Measurements from ENCODE around the gene PPIP5K1. TPM values are rescaled to one million over a fixed set of nuclear protein-coding genes. Genes with fewer than 3 reads are reported as not detected.

Gene PPIP5K1
- total RNA-seq, 1 experiment from 2014 or later = 33.5 TPM

GRCh38 chr15:43525131-43525530 is 64.9 kb downstream of the PPIP5K1 start:
- intact Hi-C loops (cut with micrococcal nuclease; ENCODE audit: unreplicated experiment) = no loop called here
- ChIA-PET CTCF (no interaction called here), POLR2A (ENCODE audit: low non-redundant PET) (no interaction called here)
- Histone ChIP-seq H3K27me3 (replicated peaks; ENCODE audit: insufficient read depth, low read depth, low read length, poor library complexity) (no peaks in the 10 kb centered on the region), H3K9me3 (ENCODE audit: low read depth, low read length, poor library complexity, severe bottlenecking) (no peaks in the 10 kb centered on the region), H3K36me3 (ENCODE audit: insufficient read depth, low read length, poor library complexity, severe bottlenecking) (peaks cover 67% of the 10 kb centered on the region), H3K27ac (ENCODE audit: low read depth, low read length, poor library complexity, severe bottlenecking) (no peak overlapping the region), H3K4me3 (ENCODE audit: low read depth, low read length, poor library complexity, severe bottlenecking) (no peak overlapping the region), H3K4me1 (ENCODE audit: insufficient read depth, low read length, poor library complexity, severe bottlenecking) (no peaks in the 10 kb centered on the region)
- no TSS peak for BruUV-seq (replicated peaks)
- TF ChIP-seq, protein P1, sequence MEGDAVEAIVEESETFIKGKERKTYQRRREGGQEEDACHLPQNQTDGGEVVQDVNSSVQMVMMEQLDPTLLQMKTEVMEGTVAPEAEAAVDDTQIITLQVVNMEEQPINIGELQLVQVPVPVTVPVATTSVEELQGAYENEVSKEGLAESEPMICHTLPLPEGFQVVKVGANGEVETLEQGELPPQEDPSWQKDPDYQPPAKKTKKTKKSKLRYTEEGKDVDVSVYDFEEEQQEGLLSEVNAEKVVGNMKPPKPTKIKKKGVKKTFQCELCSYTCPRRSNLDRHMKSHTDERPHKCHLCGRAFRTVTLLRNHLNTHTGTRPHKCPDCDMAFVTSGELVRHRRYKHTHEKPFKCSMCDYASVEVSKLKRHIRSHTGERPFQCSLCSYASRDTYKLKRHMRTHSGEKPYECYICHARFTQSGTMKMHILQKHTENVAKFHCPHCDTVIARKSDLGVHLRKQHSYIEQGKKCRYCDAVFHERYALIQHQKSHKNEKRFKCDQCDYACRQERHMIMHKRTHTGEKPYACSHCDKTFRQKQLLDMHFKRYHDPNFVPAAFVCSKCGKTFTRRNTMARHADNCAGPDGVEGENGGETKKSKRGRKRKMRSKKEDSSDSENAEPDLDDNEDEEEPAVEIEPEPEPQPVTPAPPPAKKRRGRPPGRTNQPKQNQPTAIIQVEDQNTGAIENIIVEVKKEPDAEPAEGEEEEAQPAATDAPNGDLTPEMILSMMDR (conservative IDR thresholded peaks at IDR 0.05; ENCODE audit: low read depth, low read length) = no peak
- no peak for DNase-seq (ENCODE audit: low spot score)

- H3K27ac ChIP-seq (ENCODE audit: low read depth, low read length, poor library complexity, severe bottlenecking) = no peak overlapping the region
- peaks cover 68% of the 10 kb centered on the region for H3K36me3 ChIP-seq (ENCODE audit: insufficient read depth, low read length, poor library complexity, severe bottlenecking)
- no peak for DNase-seq (ENCODE audit: low spot score)
- no peaks in the 10 kb centered on the region for H3K4me1 ChIP-seq (ENCODE audit: insufficient read depth, low read length, poor library complexity, severe bottlenecking)
- TF ChIP-seq, protein P1 (conservative IDR thresholded peaks at IDR 0.05; ENCODE audit: low read depth, low read length) = no peak
- TF ChIP-seq EZH2 (IDR thresholded peaks at IDR 0.05; ENCODE audit: borderline replicate concordance, low read depth, low read length, poor library complexity, severe bottlenecking) = no peak
- H3K9me3 ChIP-seq (ENCODE audit: low read depth, low read length, poor library complexity, severe bottlenecking) = no peaks in the 10 kb centered on the region
- BruUV-seq (replicated peaks) = no TSS peak
- intact Hi-C loops (cut with micrococcal nuclease; ENCODE audit: unreplicated experiment) = no loop called here
- H3K4me3 ChIP-seq (ENCODE audit: low read depth, low read length, poor library complexity, severe bottlenecking) = no peak overlapping the region
- CTCF ChIA-PET = no interaction called here
- POLR2A ChIA-PET (ENCODE audit: low non-redundant PET) = no interaction called here
- no peaks in the 10 kb centered on the region for H3K27me3 ChIP-seq (replicated peaks; ENCODE audit: insufficient read depth, low read depth, low read length, poor library complexity)
These were observed 65.7 kb downstream of the PPIP5K1 start for GRCh38 chr15:43524254-43524845.

DNA sequence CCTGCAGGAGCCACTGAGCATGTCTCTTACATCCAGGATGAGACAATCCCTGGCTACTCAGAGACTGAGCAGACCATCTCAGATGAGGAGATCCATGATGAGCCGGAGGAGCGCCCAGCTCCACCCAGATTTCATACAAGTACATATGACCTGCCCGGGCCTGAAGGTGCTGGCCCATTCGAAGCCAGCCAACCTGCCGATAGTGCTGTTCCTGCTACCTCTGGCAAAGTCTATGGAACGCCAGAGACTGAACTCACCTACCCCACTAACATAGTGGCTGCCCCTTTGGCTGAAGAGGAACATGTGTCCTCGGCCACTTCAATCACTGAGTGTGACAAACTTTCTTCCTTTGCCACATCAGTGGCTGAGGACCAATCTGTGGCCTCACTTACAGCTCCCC is 66.4 kb downstream of the PPIP5K1 start:
- Histone ChIP-seq H3K4me3 (ENCODE audit: low read depth, low read length, poor library complexity, severe bottlenecking) (no peak overlapping the region), H3K4me1 (ENCODE audit: insufficient read depth, low read length, poor library complexity, severe bottlenecking) (peaks cover 6% of the 10 kb centered on the region), H3K27ac (ENCODE audit: low read depth, low read length, poor library complexity, severe bottlenecking) (no peak overlapping the region), H3K27me3 (replicated peaks; ENCODE audit: insufficient read depth, low read depth, low read length, poor library complexity) (no peaks in the 10 kb centered on the region), H3K36me3 (ENCODE audit: insufficient read depth, low read length, poor library complexity, severe bottlenecking) (peaks cover 68% of the 10 kb centered on the region), H3K9me3 (ENCODE audit: low read depth, low read length, poor library complexity, severe bottlenecking) (no peaks in the 10 kb centered on the region)
- DNase-seq (ENCODE audit: low spot score) = no peak
- intact Hi-C loops (cut with micrococcal nuclease; ENCODE audit: unreplicated experiment) = no loop called here
- TF ChIP-seq, protein P1 (conservative IDR thresholded peaks at IDR 0.05; ENCODE audit: low read depth, low read length) = no peak
- TF ChIP-seq EZH2 (IDR thresholded peaks at IDR 0.05; ENCODE audit: borderline replicate concordance, low read depth, low read length, poor library complexity, severe bottlenecking) = no peak
- no TSS peak for BruUV-seq (replicated peaks)
- ChIA-PET POLR2A (ENCODE audit: low non-redundant PET) (no interaction called here), CTCF (no interaction called here)
